GM19023 (cell line): ENCODE results near the gene ST3GAL5.

Experiments
- ATAC-seq: cut with Tn5 transposase; IDR thresholded peaks from one replicate; pipeline ENCODE4 v1.9.1; 2021; ENCODE audit warnings: mild to moderate bottlenecking, moderate library complexity; ENCODE audit not compliant: unreplicated experiment

ST3GAL5 gene

DNA sequence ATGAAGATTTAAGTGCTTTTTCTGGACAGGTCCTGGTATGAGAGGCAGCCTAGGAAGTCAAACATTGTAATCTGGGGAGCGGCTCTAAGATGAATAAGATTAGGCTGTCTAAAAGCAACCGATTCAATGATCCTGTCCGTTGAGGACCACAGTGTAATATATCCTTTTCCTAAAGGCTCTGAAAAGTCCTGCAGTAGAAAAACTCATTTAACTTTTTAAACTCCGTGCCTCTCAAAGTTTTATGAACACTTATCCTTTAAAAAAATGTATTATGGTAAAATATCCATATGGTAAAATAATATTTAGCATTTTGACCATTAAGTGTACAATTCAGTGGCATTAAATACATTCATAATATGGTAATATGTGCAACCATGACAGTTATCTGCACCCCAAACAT lies 95.2 kb downstream of the ST3GAL5 start:
- no peak for ATAC-seq

DNA sequence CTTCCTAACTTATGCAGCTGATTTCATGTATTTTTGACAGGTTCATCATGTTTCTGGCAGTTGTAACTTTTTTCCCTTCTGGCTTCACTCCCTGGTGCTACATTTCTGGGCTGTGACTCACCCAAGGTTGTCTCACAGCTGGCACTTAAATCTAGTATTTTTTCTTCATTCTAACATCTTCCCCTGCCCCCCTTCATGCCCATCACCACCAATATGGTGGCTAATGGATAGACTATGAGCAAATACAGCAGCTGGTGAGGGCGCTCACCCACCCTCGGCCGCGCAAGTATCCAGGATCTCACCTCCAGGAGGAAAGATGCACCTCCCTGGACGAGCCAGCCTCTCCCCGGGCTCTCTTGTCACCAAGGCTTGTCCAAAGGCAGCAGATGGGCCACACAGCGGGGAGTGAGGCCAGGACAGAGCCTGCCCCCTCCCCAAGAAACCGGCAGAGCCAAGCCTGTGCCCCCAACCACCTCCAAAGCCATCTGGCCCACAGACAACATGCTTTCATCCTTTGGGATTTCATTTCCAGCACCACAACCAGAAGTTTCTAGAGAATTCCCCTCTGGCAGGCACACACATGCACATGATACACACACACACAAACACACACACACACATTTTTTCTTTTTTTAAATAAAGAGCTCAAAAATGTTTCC lies 95.9 kb downstream of the ST3GAL5 start:
- ATAC-seq, result no peak

GRCh38 chr2:85791704-85792565 lies 96.9 kb downstream of the ST3GAL5 start:
- no peak for ATAC-seq

- ATAC-seq, result no peak
These were observed 98.1 kb downstream of the ST3GAL5 start for GRCh38 chr2:85790499-85791188.

GRCh38 chr2:85790032-85790431 lies 98.8 kb downstream of the ST3GAL5 start:
- no peak for ATAC-seq

- ATAC-seq, result no peak
These were observed 99.5 kb downstream of the ST3GAL5 start for GRCh38 chr2:85789271-85789670.

GRCh38 chr2:85788603-85789002 lies 100.2 kb downstream of the ST3GAL5 start:
- ATAC-seq, result no peak

GRCh38 chr2:85787981-85788340 lies 100.8 kb downstream of the ST3GAL5 start:
- no peak for ATAC-seq

- no peak for ATAC-seq
These were observed 101.4 kb downstream of the ST3GAL5 start for GRCh38 chr2:85787282-85787980.
